HFF-Myc (cell line): ENCODE data around the gene F8.
A peak's percentile ranks its signal among the peaks of the same experiment; 100 is the strongest.

Experiments used
- DNase-seq: peaks from one replicate; pipeline ENCODE4 v3.0.0-alpha.2; 2011; ENCODE audit warnings: low read depth; ENCODE audit errors: extremely low read depth
- H3K4me3 ChIP-seq: replicated peaks from 2 replicates; pipeline ENCODE4 v1.5.1; 2011; ENCODE audit warnings: low read depth, mild to moderate bottlenecking, control low read depth, low read length
- TF ChIP-seq, protein P1 (sequence below): IDR thresholded peaks from 2 replicates; pipeline ENCODE4 v1.5.1; 2012; ENCODE audit warnings: mild to moderate bottlenecking, low read depth, low read length, control low read depth; ENCODE audit errors: missing control alignments

The F8 gene

DNA sequence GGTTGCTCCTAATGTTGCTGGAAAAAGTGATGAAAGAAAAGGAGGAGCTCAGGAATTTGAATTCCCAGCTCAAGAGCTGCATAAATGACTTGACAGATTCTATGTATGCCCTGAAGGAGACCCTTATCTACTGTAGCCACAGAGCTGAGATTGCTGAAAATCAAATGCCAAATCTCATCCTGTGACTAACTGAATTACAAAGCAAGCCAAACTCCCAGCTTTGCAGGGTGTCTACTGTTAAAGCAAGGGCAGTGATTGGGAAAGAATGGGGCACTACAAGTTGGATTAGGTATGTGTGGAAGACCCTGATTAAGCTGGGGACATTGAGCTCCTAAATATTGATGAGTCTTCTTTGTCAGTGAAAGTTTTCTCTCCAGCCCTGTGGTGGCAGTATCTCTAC lies 167.3 kb downstream of the F8 start:
- DNase-seq = no peak
- H3K4me3 ChIP-seq = no peak overlapping the region
- TF ChIP-seq, protein P1, sequence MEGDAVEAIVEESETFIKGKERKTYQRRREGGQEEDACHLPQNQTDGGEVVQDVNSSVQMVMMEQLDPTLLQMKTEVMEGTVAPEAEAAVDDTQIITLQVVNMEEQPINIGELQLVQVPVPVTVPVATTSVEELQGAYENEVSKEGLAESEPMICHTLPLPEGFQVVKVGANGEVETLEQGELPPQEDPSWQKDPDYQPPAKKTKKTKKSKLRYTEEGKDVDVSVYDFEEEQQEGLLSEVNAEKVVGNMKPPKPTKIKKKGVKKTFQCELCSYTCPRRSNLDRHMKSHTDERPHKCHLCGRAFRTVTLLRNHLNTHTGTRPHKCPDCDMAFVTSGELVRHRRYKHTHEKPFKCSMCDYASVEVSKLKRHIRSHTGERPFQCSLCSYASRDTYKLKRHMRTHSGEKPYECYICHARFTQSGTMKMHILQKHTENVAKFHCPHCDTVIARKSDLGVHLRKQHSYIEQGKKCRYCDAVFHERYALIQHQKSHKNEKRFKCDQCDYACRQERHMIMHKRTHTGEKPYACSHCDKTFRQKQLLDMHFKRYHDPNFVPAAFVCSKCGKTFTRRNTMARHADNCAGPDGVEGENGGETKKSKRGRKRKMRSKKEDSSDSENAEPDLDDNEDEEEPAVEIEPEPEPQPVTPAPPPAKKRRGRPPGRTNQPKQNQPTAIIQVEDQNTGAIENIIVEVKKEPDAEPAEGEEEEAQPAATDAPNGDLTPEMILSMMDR = no peak

DNA sequence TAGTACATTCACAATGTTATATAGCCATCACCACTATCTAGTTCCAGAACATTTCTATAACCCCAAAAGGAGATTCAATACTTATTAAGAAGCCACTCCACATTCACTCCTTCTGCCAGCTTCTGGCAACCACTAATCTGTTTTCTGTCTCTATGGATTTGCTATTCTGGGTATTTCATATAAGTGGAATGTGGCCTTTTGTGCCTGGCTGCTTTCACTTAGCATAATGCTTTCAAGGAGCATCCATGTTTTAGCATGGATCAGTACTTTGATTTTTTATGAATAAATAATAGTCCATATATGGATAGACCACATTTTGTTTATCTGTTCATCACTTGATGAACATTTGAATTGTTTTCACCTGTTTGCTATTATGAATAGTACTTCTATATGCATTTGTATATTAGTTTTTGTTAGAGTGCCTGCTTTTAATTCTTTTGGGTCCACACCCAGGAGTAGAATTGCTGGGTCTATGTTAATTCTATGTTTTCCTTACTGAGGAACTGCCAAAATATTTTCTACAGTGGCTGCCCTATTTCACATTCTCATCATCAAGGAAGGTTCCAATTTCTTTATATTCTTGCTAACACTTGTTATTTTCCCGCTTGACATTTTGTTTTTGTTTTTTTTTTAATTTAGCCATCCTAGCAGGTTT lies 171.4 kb downstream of the F8 start:
- H3K4me3 ChIP-seq = no peak overlapping the region
- TF ChIP-seq, protein P1 = no peak
- no peak for DNase-seq

DNA sequence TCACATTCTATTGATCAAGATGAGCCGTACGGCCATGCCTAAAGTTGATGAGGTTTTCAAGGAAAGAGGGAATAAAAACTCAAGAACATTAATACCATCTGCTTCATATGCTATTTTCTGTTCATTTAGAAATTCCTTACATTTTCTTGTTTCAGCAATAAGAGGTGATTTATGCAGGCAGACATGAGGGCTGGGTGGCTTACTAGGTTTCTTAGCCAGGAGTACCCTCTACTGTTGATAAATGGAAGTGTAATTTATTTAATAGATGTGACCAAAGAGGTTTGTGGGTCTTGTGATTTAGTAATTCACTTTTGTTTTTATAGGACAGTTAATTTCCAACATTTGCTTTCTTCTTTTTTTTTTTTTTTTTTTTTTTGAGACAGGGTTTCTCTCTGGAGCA lies 181.7 kb downstream of the F8 start:
- H3K4me3 ChIP-seq = no peak overlapping the region
- TF ChIP-seq, protein P1 = peak; percentile 21
- peak; percentile 15 for DNase-seq

DNA sequence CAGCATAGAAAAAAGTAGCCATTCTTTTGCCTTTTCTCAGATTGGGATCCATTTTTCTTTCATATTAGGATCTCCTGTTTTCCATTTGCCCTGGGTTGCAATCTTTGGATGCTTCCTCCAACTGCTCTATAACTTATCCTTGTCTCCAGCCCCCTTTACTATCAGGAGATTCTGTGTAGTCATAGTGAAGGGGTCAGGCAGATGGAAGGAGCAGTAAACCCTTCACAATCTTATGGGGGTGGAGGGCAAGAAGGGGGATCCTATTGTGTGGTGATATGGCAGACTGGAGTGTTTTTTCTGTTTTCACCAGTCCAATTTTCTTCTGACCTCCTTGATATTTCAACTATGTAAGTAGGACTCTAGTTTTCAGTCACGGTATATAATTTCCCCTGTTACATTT lies 186.4 kb downstream of the F8 start:
- TF ChIP-seq, protein P1 = no peak
- DNase-seq = no peak
- H3K4me3 ChIP-seq = no peak overlapping the region

DNA sequence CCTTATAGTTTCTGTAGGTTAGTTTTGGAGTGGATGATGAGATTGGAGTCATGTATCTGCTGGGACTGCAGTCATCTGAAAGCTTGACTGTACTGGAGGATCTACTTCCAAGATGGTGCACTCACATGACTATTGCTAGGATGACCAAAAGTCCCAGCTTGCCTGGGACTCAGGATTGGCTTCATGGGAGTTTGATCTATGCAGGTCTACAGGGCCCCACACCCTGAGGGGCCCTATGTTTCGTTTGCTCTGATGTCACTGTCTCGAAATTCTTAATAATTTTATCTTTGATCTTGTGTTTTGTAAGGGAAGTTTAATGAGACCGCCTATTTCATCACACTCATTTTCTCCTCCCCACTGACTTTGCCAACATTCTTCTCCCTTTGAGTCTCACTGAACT lies 188.0 kb downstream of the F8 start, which contains the start of gene SMIM9:
Gene SMIM9 (minus strand): TSS at position 101 of the 400 bp plus-strand sequence. CDS start 3,806 bp downstream, outside the sequence.
- DNase-seq = no peak
- TF ChIP-seq, protein P1 = no peak
- no peak within 1 kb of the TSS for H3K4me3 ChIP-seq

DNA sequence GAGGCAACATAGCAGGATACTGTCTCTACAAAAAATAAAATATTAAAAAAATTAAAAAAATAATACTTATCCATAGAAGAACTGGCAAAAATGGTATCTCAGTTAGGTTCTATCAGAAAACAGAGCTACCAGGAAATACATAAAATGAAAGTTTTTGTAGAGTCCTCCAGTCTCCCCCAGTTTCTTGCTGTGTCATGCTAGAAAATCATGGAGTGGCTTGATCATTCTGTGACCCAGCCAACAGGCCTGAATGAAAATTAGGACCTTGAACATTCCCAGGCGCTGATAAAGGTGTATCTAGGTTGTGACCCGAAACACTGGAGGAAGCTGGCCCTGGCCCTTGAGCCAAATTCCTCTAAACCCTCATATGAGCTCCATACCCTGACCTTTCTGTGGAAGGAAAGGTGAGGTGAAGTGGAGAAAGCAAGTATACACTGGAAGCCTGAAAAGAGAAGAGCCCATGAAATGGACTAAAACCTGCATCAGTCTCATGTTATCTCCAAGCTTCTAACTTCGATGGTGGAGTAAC lies 188.7 kb downstream of the F8 start:
- TF ChIP-seq, protein P1 = no peak
- no peak overlapping the region for H3K4me3 ChIP-seq
- no peak for DNase-seq

DNA sequence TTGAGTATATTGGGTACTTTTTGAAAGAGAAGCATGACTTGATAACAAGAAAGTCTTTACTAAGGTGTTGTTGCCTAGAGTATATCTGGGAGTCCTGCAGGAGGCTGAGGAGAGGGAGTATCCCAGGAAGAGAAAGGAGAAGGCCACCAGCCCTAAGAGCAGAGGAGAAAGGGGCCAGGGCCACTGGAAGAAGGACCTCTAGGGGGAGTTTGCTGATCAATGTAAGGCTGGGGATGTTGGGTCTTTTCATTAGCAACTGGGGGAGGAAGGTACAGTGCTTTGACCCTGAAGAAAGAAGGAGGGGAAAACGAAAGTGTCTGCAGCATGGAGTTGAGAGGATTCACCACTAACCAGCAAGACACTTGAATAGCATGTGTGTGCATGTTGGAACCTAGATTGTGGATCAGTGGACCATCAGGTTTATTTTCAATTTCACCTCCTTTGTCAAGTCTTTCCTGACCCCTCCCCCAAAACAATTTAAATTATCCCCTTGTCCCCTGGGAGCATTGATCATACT lies 192.5 kb downstream of the F8 start:
- TF ChIP-seq, protein P1 = no peak
- H3K4me3 ChIP-seq = no peak overlapping the region
- no peak for DNase-seq
